CD8-positive, alpha-beta memory T cell (primary cell): Measurements from ENCODE around the gene SRRM2. TPM values are rescaled to one million over a fixed set of nuclear protein-coding genes. Genes with fewer than 3 reads are reported as not detected.

Source experiments
- CTCF ChIA-PET: fragments of 350-600 bp; sonication (Branson Sonifier 250); formaldehyde crosslinking; loops from one replicate; lab custom pipeline; 2021; ENCODE audit warnings: antibody characterized with exemption; lab: Charles Lee
- POLR2A ChIA-PET: fragments of 350-600 bp; sonication (Branson Sonifier 250); formaldehyde crosslinking; loops from one replicate; lab custom pipeline; 2021; ENCODE audit warnings: antibody characterized with exemption; lab: Charles Lee
- DNase-seq, 5 donors: peaks; one replicate each; pipeline versions ENCODE4 v3.0.0 to v3.0.0-alpha.2; 2020 to 2022; ENCODE audit warnings: mixed read lengths in 1 of 5
- H3K27ac ChIP-seq: one replicate; pipeline ENCODE4 v1.7.0; 2013; ENCODE audit warnings: low read depth, mild to moderate bottlenecking, low read length, moderate library complexity
- H3K27me3 ChIP-seq: 2 replicates; pipeline ENCODE4 v1.7.0; 2013; ENCODE audit warnings: low read length, mild to moderate bottlenecking; ENCODE audit not compliant: insufficient read depth, poor library complexity, severe bottlenecking
- H3K36me3 ChIP-seq: 2 replicates; pipeline ENCODE4 v1.7.0; 2013; ENCODE audit warnings: mild to moderate bottlenecking, low read length, moderate library complexity; ENCODE audit not compliant: insufficient read depth
- H3K4me1 ChIP-seq: 2 replicates; pipeline ENCODE4 v1.7.0; 2013; ENCODE audit warnings: mild to moderate bottlenecking, low read length, moderate library complexity; ENCODE audit not compliant: insufficient read depth
- H3K4me3 ChIP-seq: 2 replicates; pipeline ENCODE4 v1.7.0; 2013; ENCODE audit warnings: mild to moderate bottlenecking, low read length
- H3K9me3 ChIP-seq: 2 replicates; pipeline ENCODE4 v1.7.0; 2013; ENCODE audit warnings: mild to moderate bottlenecking, low read length
- H3K27ac Mint-ChIP-seq, 8 donors: one replicate each; pipeline ENCODE4 v1.8.0; 2020 to 2021; ENCODE audit warnings: mixed read lengths in 8 of 8, mild to moderate bottlenecking in 6 of 8, inconsistent platforms in 3 of 8, moderate library complexity in 3 of 8
- H3K27me3 Mint-ChIP-seq, 2 donors: one replicate each; pipeline ENCODE4 v1.8.0; 2020 to 2021; ENCODE audit warnings: mixed read lengths in 2 of 2, mild to moderate bottlenecking in 1 of 2, moderate library complexity in 1 of 2
- H3K36me3 Mint-ChIP-seq, 3 donors: one replicate each; pipeline ENCODE4 v1.8.0; 2020 to 2021; ENCODE audit warnings: mixed read lengths in 3 of 3, inconsistent platforms in 1 of 3, mild to moderate bottlenecking in 1 of 3
- H3K4me1 Mint-ChIP-seq, 3 donors: one replicate each; pipeline ENCODE4 v1.8.0; 2020 to 2021; ENCODE audit warnings: mixed read lengths in 3 of 3, inconsistent platforms in 1 of 3, mild to moderate bottlenecking in 1 of 3
- H3K4me3 Mint-ChIP-seq, 7 donors: one replicate each; pipeline ENCODE4 v1.8.0; 2020 to 2021; ENCODE audit warnings: mixed read lengths in 7 of 7, mild to moderate bottlenecking in 6 of 7, moderate library complexity in 4 of 7, inconsistent platforms in 2 of 7
- H3K9me3 Mint-ChIP-seq, 5 donors: one replicate each; pipeline ENCODE4 v1.8.0; 2020 to 2022; ENCODE audit warnings: mixed read lengths in 5 of 5, mild to moderate bottlenecking in 3 of 5, moderate library complexity in 2 of 5, inconsistent platforms in 1 of 5
- polyA plus RNA-seq: library from polyadenylated mRNA; unstranded; fragments of 300-500 nt; fragmentation: Illumina TruSeq; gene quantifications from one replicate; pipeline ENCODE4 v1.2.3, GENCODE V29; 2021
- total RNA-seq, 2 experiments: library from RNA; stranded (reverse); gene quantifications; one replicate each; pipeline ENCODE4 v1.2.3, GENCODE V29; 2021

SRRM2 gene
- total and polyA plus RNA-seq, 3 experiments from 2014 or later = 130 to 529 (median 517) TPM

DNA sequence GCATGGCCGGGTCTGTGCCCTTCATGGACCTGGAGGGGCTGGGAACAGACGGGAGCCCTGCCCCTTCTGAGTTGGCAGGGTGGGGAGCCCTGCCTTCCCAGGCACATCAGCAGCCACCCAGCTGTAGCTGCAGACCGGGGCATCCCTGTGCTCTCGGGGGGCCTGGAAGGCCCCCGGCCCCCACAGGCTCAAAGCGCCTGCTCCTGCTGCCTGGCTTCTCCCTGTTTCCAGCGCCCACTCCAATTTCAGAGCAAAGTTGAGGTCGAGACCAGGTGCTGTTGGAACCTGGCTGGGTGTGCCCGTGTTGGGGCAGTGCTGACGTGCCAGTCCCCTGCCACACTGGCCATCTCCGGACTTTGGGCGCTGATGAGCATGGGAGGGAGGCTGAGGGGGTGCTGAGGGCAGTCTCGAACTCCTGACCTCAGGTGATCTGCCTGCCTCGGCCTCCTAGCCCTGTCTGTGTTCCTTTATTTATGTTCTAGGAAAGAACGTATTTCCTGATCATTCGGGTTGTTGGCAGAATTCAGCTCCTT lies 27.6 kb upstream of the SRRM2 start:
- H3K9me3 ChIP-seq = no peaks in the 10 kb centered on the region
- Mint-ChIP-seq H3K9me3 (no peaks in the 10 kb centered on the region), H3K36me3 (no peaks in the 10 kb centered on the region), H3K27ac (peak overlapping the region in 1 of 8 donors; percentile 40), H3K4me3 (peak overlapping the region in 1 of 7 donors; percentile 50), H3K27me3 (peaks cover 2 to 13% of the 10 kb centered on the region in 2 donors), H3K4me1 (no peaks in the 10 kb centered on the region)
- POLR2A ChIA-PET = no interaction called here
- H3K27me3 ChIP-seq = no peaks in the 10 kb centered on the region
- no peak overlapping the region for H3K27ac ChIP-seq
- CTCF ChIA-PET = interaction anchor here (1.1 kb wide), 1 partner anchor 16 kb away, joined by 3 read pairs; no protein-coding TSS in a partner anchor
- no peak overlapping the region for H3K4me3 ChIP-seq
- H3K4me1 ChIP-seq = peaks cover 4% of the 10 kb centered on the region
- DNase-seq = no peak
- no peaks in the 10 kb centered on the region for H3K36me3 ChIP-seq

DNA sequence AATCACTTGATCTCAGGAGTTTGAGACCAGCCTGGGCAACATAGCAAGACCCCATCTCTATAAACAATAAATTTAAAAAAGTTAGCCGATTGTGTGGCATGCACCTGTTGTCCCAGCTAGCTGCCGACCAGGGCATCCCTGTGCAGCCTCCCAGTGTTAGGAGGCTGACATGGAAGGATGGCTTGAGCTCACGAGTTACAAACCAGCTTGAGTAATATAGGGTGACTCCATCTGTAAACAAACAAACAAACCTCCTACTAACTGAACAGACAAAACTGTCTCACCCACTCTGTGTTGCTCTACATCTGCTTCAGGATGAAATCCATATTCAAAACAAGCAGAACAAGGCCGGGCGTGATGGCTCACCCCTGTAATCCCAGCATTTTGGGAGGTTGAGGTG lies 25.5 kb upstream of the SRRM2 start:
- no peaks in the 10 kb centered on the region for H3K9me3 Mint-ChIP-seq
- ChIA-PET CTCF (no interaction called here), POLR2A (no interaction called here)
- H3K4me3 ChIP-seq = no peak overlapping the region
- no peaks in the 10 kb centered on the region for H3K36me3 Mint-ChIP-seq
- H3K27me3 ChIP-seq = no peaks in the 10 kb centered on the region
- no peaks in the 10 kb centered on the region for H3K9me3 ChIP-seq
- peak overlapping the region in 1 of 7 donors; percentile 32 for H3K4me3 Mint-ChIP-seq
- peak overlapping the region in 2 of 8 donors; percentile 22 to 30 for H3K27ac Mint-ChIP-seq
- peaks cover 2 to 13% of the 10 kb centered on the region in 2 donors for H3K27me3 Mint-ChIP-seq
- DNase-seq = no peak
- H3K27ac ChIP-seq = no peak overlapping the region
- H3K4me1 ChIP-seq = no peaks in the 10 kb centered on the region
- H3K4me1 Mint-ChIP-seq = no peaks in the 10 kb centered on the region
- H3K36me3 ChIP-seq = no peaks in the 10 kb centered on the region

DNA sequence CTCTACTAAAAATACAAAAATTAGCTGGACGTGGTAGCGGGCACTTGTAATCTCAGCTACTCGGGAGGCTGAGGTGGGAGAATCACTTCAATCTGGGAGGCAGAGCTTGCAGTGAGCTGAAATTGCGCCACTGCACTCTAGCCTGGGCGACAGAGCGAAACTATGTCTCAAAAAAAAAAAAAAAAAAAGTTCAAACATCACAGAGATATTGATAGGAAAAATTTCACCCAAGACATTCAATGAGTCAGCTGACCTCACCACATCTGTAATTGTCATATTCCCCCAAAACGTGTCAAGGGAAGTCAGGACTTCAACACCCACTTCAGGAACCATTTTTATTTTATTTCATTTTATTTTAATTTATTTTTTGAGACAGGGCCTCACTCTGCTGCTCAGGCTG lies 24.4 kb upstream of the SRRM2 start:
- H3K27me3 ChIP-seq = no peaks in the 10 kb centered on the region
- H3K4me3 ChIP-seq = no peak overlapping the region
- H3K9me3 Mint-ChIP-seq = no peaks in the 10 kb centered on the region
- H3K9me3 ChIP-seq = no peaks in the 10 kb centered on the region
- no peaks in the 10 kb centered on the region for H3K36me3 ChIP-seq
- no peaks in the 10 kb centered on the region for H3K36me3 Mint-ChIP-seq
- H3K27me3 Mint-ChIP-seq = peaks cover 2 to 13% of the 10 kb centered on the region in 2 donors
- no peaks in the 10 kb centered on the region for H3K4me1 ChIP-seq
- H3K27ac ChIP-seq = no peak overlapping the region
- H3K4me1 Mint-ChIP-seq = no peaks in the 10 kb centered on the region
- ChIA-PET POLR2A (no interaction called here), CTCF (no interaction called here)
- H3K4me3 Mint-ChIP-seq = no peak overlapping the region
- DNase-seq = no peak
- peak overlapping the region in 1 of 8 donors; percentile 65 for H3K27ac Mint-ChIP-seq

DNA sequence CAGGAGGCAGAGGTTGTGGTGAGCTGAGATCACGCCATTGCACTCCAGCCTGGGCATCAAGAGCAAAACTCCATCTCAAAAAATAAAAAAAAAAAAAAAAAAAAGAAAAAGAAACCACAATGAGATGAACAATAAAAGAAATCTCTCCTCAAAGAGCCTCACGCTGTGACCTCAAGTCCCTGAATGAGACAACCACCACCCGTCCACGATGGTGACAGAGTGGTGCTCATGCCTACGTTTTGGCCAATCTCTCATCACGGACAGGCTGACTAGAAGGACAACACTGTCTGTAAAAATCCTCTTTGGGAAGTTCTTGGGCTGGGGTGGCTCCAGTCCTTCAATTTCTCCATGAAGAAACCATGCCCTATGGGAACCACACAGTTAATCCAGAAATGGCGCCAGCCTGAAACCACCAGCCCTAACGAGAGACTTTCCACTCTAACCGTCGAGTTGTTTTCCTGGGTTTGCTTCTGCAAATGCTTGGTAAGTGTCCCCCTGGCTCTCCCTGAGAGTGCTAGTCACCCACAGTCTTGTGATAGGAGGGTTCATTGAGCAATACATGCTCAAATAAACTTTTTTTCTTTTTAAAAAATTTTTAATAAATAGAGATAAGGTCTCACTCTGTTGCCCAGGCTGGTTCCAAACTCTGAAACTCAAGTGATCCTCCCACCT lies 17.5 kb upstream of the SRRM2 start:
- Histone ChIP-seq H3K4me3 (no peak overlapping the region), H3K4me1 (no peaks in the 10 kb centered on the region), H3K36me3 (no peaks in the 10 kb centered on the region), H3K9me3 (no peaks in the 10 kb centered on the region), H3K27me3 (no peaks in the 10 kb centered on the region), H3K27ac (no peak overlapping the region)
- Mint-ChIP-seq H3K27me3 (peaks cover 2 to 8% of the 10 kb centered on the region in 2 donors), H3K27ac (peak overlapping the region in 1 of 8 donors; percentile 50), H3K4me1 (no peaks in the 10 kb centered on the region), H3K4me3 (no peak overlapping the region), H3K9me3 (no peaks in the 10 kb centered on the region), H3K36me3 (no peaks in the 10 kb centered on the region)
- ChIA-PET POLR2A (no interaction called here), CTCF (no interaction called here)
- DNase-seq = no peak

DNA sequence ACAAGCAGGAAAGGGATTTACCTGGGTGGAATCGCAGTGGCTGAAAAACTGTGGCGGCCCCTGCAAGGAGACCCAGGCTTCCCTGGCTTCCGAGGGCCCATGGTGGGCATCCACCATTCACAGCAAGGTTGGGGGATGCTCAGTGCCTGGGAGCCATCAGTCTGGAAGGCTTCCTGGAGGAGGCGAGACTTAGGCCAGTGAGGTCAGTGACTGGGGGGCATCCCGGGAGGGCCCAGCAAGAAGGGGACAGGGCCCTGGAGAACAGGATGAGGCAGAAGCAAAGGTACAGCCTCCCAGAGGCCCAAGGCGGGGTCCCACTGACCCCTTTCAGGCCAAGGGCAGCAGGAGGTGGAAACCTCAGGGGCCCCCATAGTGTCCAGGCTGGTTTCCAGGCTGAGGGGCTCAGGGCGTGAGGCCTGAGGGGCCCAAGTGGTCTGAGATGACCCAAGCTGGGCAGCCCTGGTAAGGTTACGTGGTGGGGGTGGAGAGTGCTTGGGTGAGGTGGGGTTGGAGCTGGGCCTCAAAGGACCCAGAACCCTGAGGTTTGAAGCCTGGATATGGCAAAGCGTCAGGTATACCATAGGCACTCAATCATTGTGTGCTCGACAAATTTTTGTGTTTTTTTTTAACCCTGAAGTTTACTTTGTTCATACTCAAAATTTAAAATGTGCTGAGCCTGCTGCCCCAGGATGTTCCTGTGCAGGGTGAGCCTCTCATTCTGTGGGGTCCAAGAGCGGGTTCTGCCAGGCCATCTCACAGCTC lies 15.8 kb upstream of the SRRM2 start:
- no peaks in the 10 kb centered on the region for H3K27me3 ChIP-seq
- Mint-ChIP-seq H3K27me3 (peaks cover 6 to 8% of the 10 kb centered on the region in 2 donors), H3K9me3 (no peaks in the 10 kb centered on the region), H3K36me3 (no peaks in the 10 kb centered on the region), H3K4me3 (no peak overlapping the region), H3K27ac (no peak overlapping the region), H3K4me1 (no peaks in the 10 kb centered on the region)
- H3K9me3 ChIP-seq = no peaks in the 10 kb centered on the region
- ChIA-PET POLR2A (interaction anchor here (0.6 kb wide), 1 partner anchor 11 kb away, joined by 4 read pairs; no protein-coding TSS in a partner anchor), CTCF (no interaction called here)
- no peak for DNase-seq
- H3K36me3 ChIP-seq = no peaks in the 10 kb centered on the region
- H3K27ac ChIP-seq = no peak overlapping the region
- H3K4me1 ChIP-seq = no peaks in the 10 kb centered on the region
- no peak overlapping the region for H3K4me3 ChIP-seq

DNA sequence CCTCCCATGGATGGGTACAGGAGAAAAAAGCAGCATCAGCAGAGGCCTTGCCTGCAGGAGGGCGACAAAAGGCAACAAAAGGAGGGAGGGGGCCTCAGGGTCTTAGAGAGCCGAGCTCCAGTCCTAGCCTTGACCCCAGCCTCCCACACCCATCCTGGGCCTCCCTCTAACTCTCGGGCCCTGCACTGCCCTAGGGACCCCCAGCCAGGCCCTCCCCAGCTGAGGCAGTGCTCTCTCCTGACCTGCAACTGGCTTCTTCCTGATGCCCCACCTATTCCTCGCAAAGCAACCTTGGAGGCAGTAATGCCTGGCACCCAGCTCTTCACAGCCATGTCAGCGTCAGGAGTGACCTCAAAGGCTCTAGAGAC lies 15.2 kb upstream of the SRRM2 start:
- H3K4me3 Mint-ChIP-seq = no peak overlapping the region
- H3K9me3 Mint-ChIP-seq = no peaks in the 10 kb centered on the region
- no peaks in the 10 kb centered on the region for H3K9me3 ChIP-seq
- H3K27ac Mint-ChIP-seq = no peak overlapping the region
- no peak for DNase-seq
- ChIA-PET CTCF (no interaction called here), POLR2A (no interaction called here)
- no peaks in the 10 kb centered on the region for H3K36me3 ChIP-seq
- no peaks in the 10 kb centered on the region for H3K27me3 ChIP-seq
- H3K4me1 Mint-ChIP-seq = no peaks in the 10 kb centered on the region
- no peaks in the 10 kb centered on the region for H3K36me3 Mint-ChIP-seq
- H3K4me3 ChIP-seq = no peak overlapping the region
- no peaks in the 10 kb centered on the region for H3K4me1 ChIP-seq
- peaks cover 6 to 8% of the 10 kb centered on the region in 2 donors for H3K27me3 Mint-ChIP-seq
- no peak overlapping the region for H3K27ac ChIP-seq

DNA sequence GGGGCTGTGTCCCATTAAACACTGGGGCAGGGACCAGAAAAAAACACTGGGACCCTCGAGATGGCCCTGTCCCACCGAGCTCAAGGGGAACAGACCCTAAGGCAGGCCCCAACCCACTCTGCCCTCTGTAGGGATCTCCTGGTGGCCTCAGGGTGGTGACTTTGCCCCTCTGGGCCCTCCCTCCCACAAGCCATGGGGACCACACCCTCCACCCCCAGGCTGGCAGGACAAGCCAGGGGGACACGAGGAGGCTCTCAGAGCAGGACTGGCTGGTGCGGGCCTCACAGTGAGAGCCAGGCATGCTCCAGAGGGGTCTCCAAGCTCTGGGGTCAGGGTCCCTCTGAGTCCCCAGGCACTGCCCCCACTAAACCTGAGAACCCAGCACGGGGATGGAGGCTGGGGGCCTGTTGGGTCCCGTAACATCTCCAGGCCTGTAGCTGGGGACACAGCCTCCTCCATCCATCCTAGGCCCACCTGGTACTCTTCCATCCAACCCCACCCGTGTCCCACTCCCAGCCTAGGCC lies 14.5 kb upstream of the SRRM2 start:
- Mint-ChIP-seq H3K27me3 (peaks cover 6 to 8% of the 10 kb centered on the region in 2 donors), H3K4me3 (no peak overlapping the region), H3K4me1 (no peaks in the 10 kb centered on the region), H3K36me3 (no peaks in the 10 kb centered on the region), H3K9me3 (no peaks in the 10 kb centered on the region), H3K27ac (no peak overlapping the region)
- DNase-seq = no peak
- ChIA-PET POLR2A (no interaction called here), CTCF (no interaction called here)
- Histone ChIP-seq H3K27ac (no peak overlapping the region), H3K4me1 (no peaks in the 10 kb centered on the region), H3K9me3 (no peaks in the 10 kb centered on the region), H3K4me3 (no peak overlapping the region), H3K27me3 (no peaks in the 10 kb centered on the region), H3K36me3 (no peaks in the 10 kb centered on the region)

DNA sequence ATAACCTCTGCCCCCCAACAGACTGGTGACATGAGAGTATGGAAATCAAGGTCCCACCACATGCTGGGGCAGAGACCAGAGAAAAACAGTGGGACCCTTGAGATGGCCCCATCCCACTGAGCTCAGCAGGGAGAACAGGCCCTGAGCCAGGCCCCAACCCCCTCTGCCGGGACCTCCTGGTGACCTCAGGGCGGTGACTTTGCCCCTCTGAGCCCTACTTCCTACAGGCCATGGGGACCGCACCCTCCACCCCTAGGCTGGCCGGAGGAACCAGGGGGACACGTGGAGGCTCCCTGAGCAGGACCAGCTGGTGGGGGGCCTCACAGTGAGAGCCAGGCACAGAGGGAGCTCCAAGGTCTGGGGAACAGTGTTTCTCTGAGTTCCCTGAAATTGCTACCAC lies 13.8 kb upstream of the SRRM2 start:
- Histone ChIP-seq H3K9me3 (no peaks in the 10 kb centered on the region), H3K36me3 (no peaks in the 10 kb centered on the region), H3K27ac (no peak overlapping the region), H3K27me3 (no peaks in the 10 kb centered on the region), H3K4me1 (no peaks in the 10 kb centered on the region), H3K4me3 (no peak overlapping the region)
- ChIA-PET POLR2A (no interaction called here), CTCF (no interaction called here)
- no peaks in the 10 kb centered on the region for H3K9me3 Mint-ChIP-seq
- H3K4me3 Mint-ChIP-seq = no peak overlapping the region
- H3K27me3 Mint-ChIP-seq = peaks cover 6 to 8% of the 10 kb centered on the region in 2 donors
- DNase-seq = no peak
- H3K4me1 Mint-ChIP-seq = no peaks in the 10 kb centered on the region
- no peak overlapping the region for H3K27ac Mint-ChIP-seq
- H3K36me3 Mint-ChIP-seq = no peaks in the 10 kb centered on the region
